Measurements from ENCODE around the gene MANBA.

DNA sequence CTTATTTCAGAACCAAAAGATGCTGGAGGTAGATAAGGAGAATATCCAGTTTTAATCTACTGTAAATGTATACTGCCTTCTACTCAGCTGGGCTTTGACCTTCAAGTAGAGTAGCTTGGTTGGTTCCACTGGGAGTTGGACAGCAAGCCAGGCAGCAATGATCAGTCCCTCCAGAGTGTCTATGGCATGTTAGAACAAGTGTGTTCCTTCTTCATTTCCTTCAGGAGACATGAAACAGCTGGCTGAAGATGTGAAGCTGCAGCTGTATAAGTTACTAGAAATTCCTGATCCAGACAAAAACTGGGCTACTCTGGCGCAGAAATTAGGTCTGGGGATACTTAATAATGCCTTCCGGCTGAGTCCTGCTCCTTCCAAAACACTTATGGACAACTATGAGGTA lies 148.6 kb downstream of the MANBA start:
- no peak for TF ChIP-seq POLR2A (IDR thresholded peaks at IDR 0.05)
- TF ChIP-seq, protein P1, sequence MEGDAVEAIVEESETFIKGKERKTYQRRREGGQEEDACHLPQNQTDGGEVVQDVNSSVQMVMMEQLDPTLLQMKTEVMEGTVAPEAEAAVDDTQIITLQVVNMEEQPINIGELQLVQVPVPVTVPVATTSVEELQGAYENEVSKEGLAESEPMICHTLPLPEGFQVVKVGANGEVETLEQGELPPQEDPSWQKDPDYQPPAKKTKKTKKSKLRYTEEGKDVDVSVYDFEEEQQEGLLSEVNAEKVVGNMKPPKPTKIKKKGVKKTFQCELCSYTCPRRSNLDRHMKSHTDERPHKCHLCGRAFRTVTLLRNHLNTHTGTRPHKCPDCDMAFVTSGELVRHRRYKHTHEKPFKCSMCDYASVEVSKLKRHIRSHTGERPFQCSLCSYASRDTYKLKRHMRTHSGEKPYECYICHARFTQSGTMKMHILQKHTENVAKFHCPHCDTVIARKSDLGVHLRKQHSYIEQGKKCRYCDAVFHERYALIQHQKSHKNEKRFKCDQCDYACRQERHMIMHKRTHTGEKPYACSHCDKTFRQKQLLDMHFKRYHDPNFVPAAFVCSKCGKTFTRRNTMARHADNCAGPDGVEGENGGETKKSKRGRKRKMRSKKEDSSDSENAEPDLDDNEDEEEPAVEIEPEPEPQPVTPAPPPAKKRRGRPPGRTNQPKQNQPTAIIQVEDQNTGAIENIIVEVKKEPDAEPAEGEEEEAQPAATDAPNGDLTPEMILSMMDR (IDR thresholded peaks at IDR 0.05 in 4 of 5, conservative IDR thresholded peaks at IDR 0.05 in 1 of 5), result no peak
